ENCODE results near the gene ERFL. TPM values are rescaled to one million over a fixed set of nuclear protein-coding genes. Genes with fewer than 3 reads are reported as not detected.

ERFL gene
- total RNA-seq, 2 donors from 2014 or later, result 0.28 to 0.41 TPM

DNA sequence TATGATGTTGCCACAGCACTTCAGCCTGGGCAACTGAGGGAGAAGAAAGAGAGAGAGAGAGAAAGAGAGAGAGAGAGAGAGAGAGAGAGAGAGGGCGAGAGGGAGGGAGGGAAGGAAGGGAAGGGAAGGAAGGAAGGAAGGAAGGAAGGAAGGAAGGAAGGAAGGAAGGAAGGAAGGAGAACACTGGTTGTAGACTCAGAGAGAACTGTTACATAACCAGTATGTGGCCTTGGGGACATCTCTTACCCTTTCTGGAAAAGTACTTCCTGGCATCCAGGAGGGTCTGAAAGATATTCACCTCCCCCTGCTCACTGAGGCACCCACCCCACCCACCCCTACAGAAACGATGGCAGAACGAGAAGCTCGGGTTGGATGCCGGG is 47.9 kb downstream of the ERFL start:
- TF ChIP-seq, protein P1, sequence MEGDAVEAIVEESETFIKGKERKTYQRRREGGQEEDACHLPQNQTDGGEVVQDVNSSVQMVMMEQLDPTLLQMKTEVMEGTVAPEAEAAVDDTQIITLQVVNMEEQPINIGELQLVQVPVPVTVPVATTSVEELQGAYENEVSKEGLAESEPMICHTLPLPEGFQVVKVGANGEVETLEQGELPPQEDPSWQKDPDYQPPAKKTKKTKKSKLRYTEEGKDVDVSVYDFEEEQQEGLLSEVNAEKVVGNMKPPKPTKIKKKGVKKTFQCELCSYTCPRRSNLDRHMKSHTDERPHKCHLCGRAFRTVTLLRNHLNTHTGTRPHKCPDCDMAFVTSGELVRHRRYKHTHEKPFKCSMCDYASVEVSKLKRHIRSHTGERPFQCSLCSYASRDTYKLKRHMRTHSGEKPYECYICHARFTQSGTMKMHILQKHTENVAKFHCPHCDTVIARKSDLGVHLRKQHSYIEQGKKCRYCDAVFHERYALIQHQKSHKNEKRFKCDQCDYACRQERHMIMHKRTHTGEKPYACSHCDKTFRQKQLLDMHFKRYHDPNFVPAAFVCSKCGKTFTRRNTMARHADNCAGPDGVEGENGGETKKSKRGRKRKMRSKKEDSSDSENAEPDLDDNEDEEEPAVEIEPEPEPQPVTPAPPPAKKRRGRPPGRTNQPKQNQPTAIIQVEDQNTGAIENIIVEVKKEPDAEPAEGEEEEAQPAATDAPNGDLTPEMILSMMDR (IDR thresholded peaks at IDR 0.05), result no peak
- no peaks in the 10 kb centered on the region for H3K36me3 ChIP-seq
- H3K27me3 ChIP-seq (replicated peaks; ENCODE audit: insufficient read depth), result no peaks in the 10 kb centered on the region
- H3K27ac ChIP-seq, result no peak overlapping the region
- no peaks in the 10 kb centered on the region for H3K9me3 ChIP-seq
- no peak overlapping the region for H3K4me3 ChIP-seq
- DNase-seq (ENCODE audit: low spot score), result no peak
- ATAC-seq (ENCODE audit: insufficient number of reproducible peaks, low FRiP score, low read depth), result no peak
- H3K4me1 ChIP-seq (ENCODE audit: control insufficient read depth in 1 of 2, low read depth in 2 of 2), result peaks cover 7 to 12% of the 10 kb centered on the region in 2 donors

DNA sequence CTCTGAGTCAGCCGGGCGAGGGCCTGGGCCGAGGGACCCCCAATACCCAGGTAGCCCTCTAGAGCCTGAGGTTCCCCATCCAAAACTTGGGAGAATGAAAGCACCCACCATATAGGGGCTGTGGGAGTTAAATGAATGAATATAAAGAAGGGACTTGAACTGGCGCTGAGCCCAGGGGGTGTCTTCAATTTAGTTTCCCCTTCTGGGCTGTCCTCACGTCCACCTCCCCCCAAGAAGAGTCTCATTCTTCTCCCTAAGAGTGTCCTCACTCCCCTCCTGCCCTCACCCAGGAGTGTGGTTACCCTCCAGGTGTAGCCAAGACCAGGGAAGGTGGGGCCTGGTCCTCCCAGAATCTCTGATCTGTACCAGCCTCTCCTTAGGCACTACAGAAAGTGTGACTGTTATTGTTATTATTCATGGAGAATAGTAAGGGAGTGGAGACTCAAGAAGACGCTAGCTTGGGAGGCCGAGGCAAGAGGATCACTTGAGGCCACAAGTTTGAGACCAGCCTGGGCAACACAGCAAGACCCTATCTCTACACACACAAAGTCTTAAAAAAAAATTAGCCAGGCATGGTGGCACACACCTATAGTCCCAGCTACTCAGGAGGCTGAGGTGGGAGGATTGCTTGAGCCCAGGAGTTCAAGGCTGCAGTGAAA is 48.5 kb downstream of the ERFL start:
- Histone ChIP-seq H3K9me3 (no peaks in the 10 kb centered on the region), H3K4me3 (no peak overlapping the region), H3K4me1 (ENCODE audit: control insufficient read depth in 1 of 2, low read depth in 2 of 2) (peaks cover 3 to 8% of the 10 kb centered on the region in 2 donors), H3K36me3 (no peaks in the 10 kb centered on the region), H3K27me3 (replicated peaks; ENCODE audit: insufficient read depth) (no peaks in the 10 kb centered on the region), H3K27ac (no peak overlapping the region)
- TF ChIP-seq, protein P1 (IDR thresholded peaks at IDR 0.05), result no peak
- ATAC-seq (ENCODE audit: insufficient number of reproducible peaks, low FRiP score, low read depth) (no peak), DNase-seq (ENCODE audit: low spot score) (no peak)

- TF ChIP-seq, protein P1 (IDR thresholded peaks at IDR 0.05), result no peak
- no peak overlapping the region for H3K27ac ChIP-seq
- DNase-seq (ENCODE audit: low spot score) (no peak), ATAC-seq (ENCODE audit: insufficient number of reproducible peaks, low FRiP score, low read depth) (no peak)
- H3K4me1 ChIP-seq (ENCODE audit: control insufficient read depth in 1 of 2, low read depth in 2 of 2), result peaks cover 0 to 4% of the 10 kb centered on the region in 2 donors
- H3K9me3 ChIP-seq, result no peaks in the 10 kb centered on the region
- no peaks in the 10 kb centered on the region for H3K36me3 ChIP-seq
- no peaks in the 10 kb centered on the region for H3K27me3 ChIP-seq (replicated peaks; ENCODE audit: insufficient read depth)
- no peak overlapping the region for H3K4me3 ChIP-seq
Measured at GRCh38 chr19:41879080-41879479, 49.2 kb downstream of the ERFL start.

DNA sequence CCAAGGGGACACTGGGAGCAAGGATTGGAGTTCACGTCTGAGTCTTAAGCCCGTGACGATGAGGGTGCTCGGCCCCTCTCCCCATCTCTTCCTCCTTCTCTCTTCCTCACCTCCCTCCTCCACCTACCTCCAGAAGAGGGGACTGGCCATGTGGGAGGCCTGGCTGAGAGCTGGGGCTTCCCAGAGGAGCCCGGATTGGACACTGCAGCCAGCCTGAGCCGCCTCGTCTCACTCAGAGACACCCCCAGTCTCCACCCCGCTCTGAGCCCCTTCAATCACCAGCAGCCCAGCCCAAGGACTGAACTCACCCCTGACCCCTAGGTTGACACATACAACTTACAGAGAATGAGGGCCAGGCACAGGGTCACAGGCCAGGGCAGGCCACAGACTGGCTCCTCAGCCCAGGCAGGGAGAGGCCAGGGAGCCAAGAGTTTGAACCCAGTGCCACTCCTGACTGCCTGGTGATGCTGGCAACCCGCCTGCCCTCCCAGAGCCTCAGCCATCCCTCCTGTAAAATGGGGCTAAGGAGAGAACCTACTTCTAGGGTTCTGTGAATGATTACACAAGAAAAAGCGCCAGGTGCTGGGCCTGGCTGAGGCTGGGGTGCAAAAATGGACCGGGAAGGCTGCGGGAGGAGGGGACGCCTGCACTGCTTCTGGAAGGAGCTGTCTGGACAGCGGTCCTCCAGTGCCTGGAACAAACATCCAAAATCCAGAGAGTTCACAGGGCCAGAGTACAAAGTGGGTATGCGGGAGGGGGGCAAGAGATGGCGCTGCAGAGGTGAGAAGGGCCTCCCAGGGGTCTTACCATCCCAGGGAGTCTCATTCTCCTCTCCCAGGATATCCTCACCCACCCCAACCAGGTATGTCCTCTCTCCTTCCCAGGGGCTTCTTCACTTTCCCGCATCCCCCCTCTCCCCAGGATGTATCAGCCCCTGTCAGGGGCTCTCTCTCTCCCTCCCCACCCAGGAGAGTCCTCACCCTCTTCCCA is 50.0 kb downstream of the ERFL start:
- Histone ChIP-seq H3K36me3 (no peaks in the 10 kb centered on the region), H3K4me1 (ENCODE audit: control insufficient read depth in 1 of 2, low read depth in 2 of 2) (peaks cover 0 to 4% of the 10 kb centered on the region in 2 donors), H3K27me3 (replicated peaks; ENCODE audit: insufficient read depth) (no peaks in the 10 kb centered on the region), H3K27ac (no peak overlapping the region), H3K4me3 (no peak overlapping the region), H3K9me3 (no peaks in the 10 kb centered on the region)
- no peak for ATAC-seq (ENCODE audit: insufficient number of reproducible peaks, low FRiP score, low read depth)
- TF ChIP-seq, protein P1 (IDR thresholded peaks at IDR 0.05), result no peak
- DNase-seq (ENCODE audit: low spot score), result no peak
